ENCODE measurements around the gene CTNNB1. TPM values are rescaled to one million over a fixed set of nuclear protein-coding genes. Genes with fewer than 3 reads are reported as not detected.

The CTNNB1 gene
- 100 to 1,000 TPM; 340 to 406 (median 367) TPM for total RNA-seq

DNA sequence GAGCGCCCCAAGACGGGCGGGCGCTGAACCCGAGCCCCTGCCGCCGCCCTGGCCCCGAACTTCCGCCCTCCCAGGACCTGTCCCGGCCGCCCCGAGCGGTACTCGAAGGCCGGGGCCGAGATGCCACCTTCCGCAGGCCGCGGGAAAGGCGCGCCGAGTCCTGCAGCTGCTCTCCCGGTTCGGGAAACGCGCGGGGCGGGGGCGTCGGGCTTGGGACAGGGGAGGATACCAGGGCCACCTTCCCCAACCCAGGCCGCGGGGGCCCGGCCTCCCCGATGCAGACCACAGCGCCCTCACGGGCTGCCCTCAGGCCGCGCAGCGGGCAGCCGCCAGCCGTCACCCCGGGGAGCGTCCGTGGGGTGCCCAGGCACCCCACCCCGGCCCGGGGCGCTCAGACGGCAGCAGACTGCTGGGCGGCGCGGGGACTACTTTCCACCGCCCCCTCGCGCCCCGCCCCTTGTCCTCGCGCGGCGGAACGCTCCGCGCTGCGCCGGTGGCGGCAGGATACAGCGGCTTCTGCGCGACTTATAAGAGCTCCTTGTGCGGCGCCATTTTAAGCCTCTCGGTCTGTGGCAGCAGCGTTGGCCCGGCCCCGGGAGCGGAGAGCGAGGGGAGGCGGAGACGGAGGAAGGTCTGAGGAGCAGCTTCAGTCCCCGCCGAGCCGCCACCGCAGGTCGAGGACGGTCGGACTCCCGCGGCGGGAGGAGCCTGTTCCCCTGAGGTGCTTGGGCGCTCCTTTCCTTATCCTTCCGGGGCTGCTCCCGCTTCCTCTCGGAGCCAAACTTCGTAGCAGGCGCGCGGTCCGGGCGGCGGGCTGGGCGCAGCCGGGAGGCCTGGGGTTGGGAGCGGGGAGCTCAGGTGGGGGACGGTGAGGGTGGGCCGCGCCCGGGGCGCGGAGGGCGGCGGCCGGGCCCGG is at the start of gene CTNNB1:
Gene CTNNB1 (plus strand): TSS at position 556 of the 916 bp plus-strand sequence. CDS start 24,564 bp downstream, outside the sequence.
- intact Hi-C loops (cut with DNase I), result loop anchor here (10.0 kb wide), 1 partner anchor 884 kb away; no protein-coding TSS in a partner anchor
- H3K9me3 ChIP-seq, result no peaks in the 10 kb centered on the region
- peak within 1 kb of the TSS; percentile 91 to 98 (median 96) for H3K4me3 ChIP-seq
- TF ChIP-seq, protein P1, sequence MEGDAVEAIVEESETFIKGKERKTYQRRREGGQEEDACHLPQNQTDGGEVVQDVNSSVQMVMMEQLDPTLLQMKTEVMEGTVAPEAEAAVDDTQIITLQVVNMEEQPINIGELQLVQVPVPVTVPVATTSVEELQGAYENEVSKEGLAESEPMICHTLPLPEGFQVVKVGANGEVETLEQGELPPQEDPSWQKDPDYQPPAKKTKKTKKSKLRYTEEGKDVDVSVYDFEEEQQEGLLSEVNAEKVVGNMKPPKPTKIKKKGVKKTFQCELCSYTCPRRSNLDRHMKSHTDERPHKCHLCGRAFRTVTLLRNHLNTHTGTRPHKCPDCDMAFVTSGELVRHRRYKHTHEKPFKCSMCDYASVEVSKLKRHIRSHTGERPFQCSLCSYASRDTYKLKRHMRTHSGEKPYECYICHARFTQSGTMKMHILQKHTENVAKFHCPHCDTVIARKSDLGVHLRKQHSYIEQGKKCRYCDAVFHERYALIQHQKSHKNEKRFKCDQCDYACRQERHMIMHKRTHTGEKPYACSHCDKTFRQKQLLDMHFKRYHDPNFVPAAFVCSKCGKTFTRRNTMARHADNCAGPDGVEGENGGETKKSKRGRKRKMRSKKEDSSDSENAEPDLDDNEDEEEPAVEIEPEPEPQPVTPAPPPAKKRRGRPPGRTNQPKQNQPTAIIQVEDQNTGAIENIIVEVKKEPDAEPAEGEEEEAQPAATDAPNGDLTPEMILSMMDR (IDR thresholded peaks at IDR 0.05), result peak in 2 of 3 experiments; percentile 16 to 19
- peak; percentile 97 to 100 for TF ChIP-seq POLR2AphosphoS5 (IDR thresholded peaks at IDR 0.05)
- no peak for TF ChIP-seq EP300 (IDR thresholded peaks at IDR 0.05)
- TF ChIP-seq POLR2A (IDR thresholded peaks at IDR 0.05; ENCODE audit: low read depth), result peak; percentile 92
- no peaks in the 10 kb centered on the region for H3K27me3 ChIP-seq
- H3K36me3 ChIP-seq, result no peaks in the 10 kb centered on the region
- H3K27ac ChIP-seq (replicated peaks in 1 of 4), result peak within 1 kb of the TSS; percentile 98 to 99 (median 98)
- H3K4me1 ChIP-seq, result peaks cover 27 to 45% (median 37%) of the 10 kb centered on the region in 4 donors
- no CpG with 5 or more reads among the region's 112 CpGs for WGBS
- peak; percentile 98 for DNase-seq (ENCODE audit: extremely low spot score)

DNA sequence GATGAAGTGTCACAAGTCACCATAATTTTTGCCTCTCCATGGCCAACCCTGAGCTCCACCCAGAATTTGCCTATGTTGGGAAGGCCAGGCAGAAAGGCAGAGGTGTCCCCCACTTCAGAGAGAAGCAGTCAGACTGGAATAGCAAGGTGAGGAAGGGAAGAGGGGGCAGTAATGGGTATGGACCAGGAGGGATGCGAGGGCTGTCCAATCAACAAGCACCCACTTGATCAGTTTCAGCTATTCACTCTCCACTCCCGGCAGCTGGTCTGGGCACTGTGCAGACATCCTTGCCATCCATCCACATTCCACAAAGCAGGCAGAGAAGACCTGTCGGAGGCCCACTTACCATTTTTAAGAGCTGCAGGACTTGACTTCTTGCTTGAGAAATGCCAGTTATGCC is 43.5 kb upstream of the CTNNB1 start:
- Histone ChIP-seq H3K4me1 (no peaks in the 10 kb centered on the region), H3K4me3 (no peak overlapping the region), H3K27me3 (no peaks in the 10 kb centered on the region), H3K9me3 (no peaks in the 10 kb centered on the region), H3K27ac (replicated peaks in 1 of 4) (no peak overlapping the region), H3K36me3 (no peaks in the 10 kb centered on the region)
- intact Hi-C loops (cut with DNase I), result no loop called here
- WGBS, result 90% methylated on average over 3 of the region's 3 CpGs
- DNase-seq (ENCODE audit: extremely low spot score), result no peak
- TF ChIP-seq EP300 (IDR thresholded peaks at IDR 0.05) (no peak), POLR2AphosphoS5 (IDR thresholded peaks at IDR 0.05) (no peak), POLR2A (IDR thresholded peaks at IDR 0.05; ENCODE audit: low read depth) (no peak)
- TF ChIP-seq, protein P1 (IDR thresholded peaks at IDR 0.05), result no peak

DNA sequence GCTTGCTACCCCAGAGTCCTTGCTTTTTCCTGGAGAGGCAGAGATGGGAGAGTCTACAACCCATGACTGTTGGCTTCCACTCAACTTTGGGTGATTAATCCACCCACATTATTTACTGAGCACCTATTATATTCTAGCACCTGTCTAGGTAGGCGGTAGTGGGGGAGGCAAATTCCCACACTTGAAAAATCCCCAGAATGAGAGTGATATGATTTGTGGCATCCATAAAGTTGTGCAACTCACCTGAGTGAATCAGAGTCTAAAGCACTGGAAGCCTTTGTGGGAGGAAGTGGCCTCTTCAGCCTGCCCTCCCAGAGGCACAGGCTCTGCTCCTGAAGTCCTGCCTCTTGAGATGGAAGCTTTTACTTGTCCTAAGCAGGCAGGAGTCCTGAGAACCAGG is 40.4 kb upstream of the CTNNB1 start:
- Histone ChIP-seq H3K4me1 (no peaks in the 10 kb centered on the region), H3K4me3 (no peak overlapping the region), H3K27ac (replicated peaks in 1 of 4) (no peak overlapping the region), H3K9me3 (no peaks in the 10 kb centered on the region), H3K36me3 (no peaks in the 10 kb centered on the region), H3K27me3 (no peaks in the 10 kb centered on the region)
- intact Hi-C loops (cut with DNase I), result no loop called here
- DNase-seq (ENCODE audit: extremely low spot score), result no peak
- 100% methylated on average over 1 of the region's 1 CpG for WGBS
- TF ChIP-seq POLR2AphosphoS5 (IDR thresholded peaks at IDR 0.05) (no peak), EP300 (IDR thresholded peaks at IDR 0.05) (no peak), POLR2A (IDR thresholded peaks at IDR 0.05; ENCODE audit: low read depth) (no peak)
- TF ChIP-seq, protein P1 (IDR thresholded peaks at IDR 0.05), result no peak

DNA sequence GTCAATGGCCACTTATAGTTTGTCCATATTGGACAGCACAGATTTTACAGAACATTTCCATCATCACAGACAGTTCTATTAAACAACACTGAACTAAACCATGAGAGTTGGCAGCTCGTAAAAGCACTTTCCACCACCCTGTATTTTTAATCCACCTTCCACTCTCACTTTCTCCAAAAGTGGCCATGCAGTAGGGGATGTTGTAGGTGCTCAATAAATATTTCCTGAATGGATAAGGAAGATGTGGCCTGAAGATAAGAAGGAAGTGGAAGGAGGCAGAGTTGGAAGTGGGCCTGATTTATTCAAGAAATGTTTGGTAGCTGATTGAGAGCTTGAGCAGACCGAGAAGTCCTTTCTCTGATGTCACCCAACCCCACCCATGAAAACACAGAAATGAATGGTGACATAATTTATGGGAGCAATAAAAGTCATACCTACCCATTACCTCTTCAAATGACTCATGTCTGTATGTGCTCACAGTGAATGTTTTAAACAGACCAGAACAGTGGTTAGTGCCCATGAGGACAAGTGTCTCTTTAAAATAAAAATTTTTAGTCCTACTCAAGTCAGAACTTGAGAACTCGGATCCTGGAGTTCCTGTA is 39.6 kb upstream of the CTNNB1 start:
- no peak overlapping the region for H3K4me3 ChIP-seq
- WGBS, result 84% methylated on average over 3 of the region's 3 CpGs
- no peaks in the 10 kb centered on the region for H3K27me3 ChIP-seq
- no peaks in the 10 kb centered on the region for H3K9me3 ChIP-seq
- no peak overlapping the region for H3K27ac ChIP-seq (replicated peaks in 1 of 4)
- no peaks in the 10 kb centered on the region for H3K36me3 ChIP-seq
- intact Hi-C loops (cut with DNase I), result no loop called here
- no peak for DNase-seq (ENCODE audit: extremely low spot score)
- H3K4me1 ChIP-seq, result no peaks in the 10 kb centered on the region
- TF ChIP-seq EP300 (IDR thresholded peaks at IDR 0.05), result no peak
- TF ChIP-seq POLR2AphosphoS5 (IDR thresholded peaks at IDR 0.05), result no peak
- TF ChIP-seq, protein P1 (IDR thresholded peaks at IDR 0.05), result no peak
- TF ChIP-seq POLR2A (IDR thresholded peaks at IDR 0.05; ENCODE audit: low read depth), result no peak

Measured in esophagus muscularis mucosa (tissue), 4 donors.